SU-DHL-6 (cell line): ENCODE measurements around the gene SMCHD1.

Experiments
- H2AFZ ChIP-seq: fragments of 200-600 bp; sonication (generic); 2 replicates; pipeline ENCODE4 v1.6.1; 2014; ENCODE audit warnings: low read depth, mild to moderate bottlenecking, moderate library complexity, mixed read lengths, antibody characterized with exemption, low read length; ENCODE audit not compliant: severe bottlenecking
- H3F3A ChIP-seq: fragments of 200-600 bp; shearing (Covaris generic); 2 replicates; pipeline ENCODE4 v1.6.0; 2016; ENCODE audit warnings: antibody characterized with exemption, mild to moderate bottlenecking; ENCODE audit not compliant: insufficient read depth
- H3K27ac ChIP-seq: fragments of 200-600 bp; sonication (generic); 2 replicates; pipeline ENCODE4 v1.5.1; 2016; ENCODE audit warnings: low read depth, mild to moderate bottlenecking, low read length, moderate library complexity, mixed read lengths
- H3K27me3 ChIP-seq: fragments of 200-600 bp; sonication (generic), shearing (Covaris generic); 2 replicates; pipeline ENCODE4 v1.6.0; 2014; ENCODE audit warnings: mild to moderate bottlenecking, low read length
- H3K36me3 ChIP-seq: fragments of 200-600 bp; sonication (generic); 2 replicates; pipeline ENCODE4 v1.6.1; 2014; ENCODE audit warnings: mild to moderate bottlenecking, low read length, mixed read lengths
- H3K4me2 ChIP-seq: fragments of 300-600, 200-600 bp; shearing (Covaris generic), sonication (generic); 2 replicates; pipeline ENCODE4 v1.6.0; 2014; ENCODE audit warnings: low read length, low read depth, mild to moderate bottlenecking; ENCODE audit not compliant: poor library complexity, severe bottlenecking
- H3K4me3 ChIP-seq: fragments of 200-600 bp; sonication (generic); 2 replicates; pipeline ENCODE4 v1.5.1; 2014; ENCODE audit warnings: antibody characterized with exemption, low read length, mild to moderate bottlenecking, mixed read lengths; ENCODE audit not compliant: insufficient read depth, poor library complexity, severe bottlenecking
- H3K79me2 ChIP-seq: fragments of 200-600 bp; sonication (generic); 2 replicates; pipeline ENCODE4 v1.6.1; 2014; ENCODE audit warnings: mild to moderate bottlenecking, low read length, moderate library complexity; ENCODE audit not compliant: insufficient read depth
- H3K9ac ChIP-seq: fragments of 200-600 bp; sonication (generic); 2 replicates; pipeline ENCODE4 v1.7.0; 2014; ENCODE audit warnings: mild to moderate bottlenecking, low read length
- H3K9me2 ChIP-seq: fragments of 200-600 bp; sonication (generic); replicated peaks from 2 replicates; pipeline ENCODE4 v1.6.1; 2014; ENCODE audit warnings: low read length; ENCODE audit not compliant: insufficient read depth
- H3K9me3 ChIP-seq: fragments of 200-600 bp; sonication (generic); 2 replicates; pipeline ENCODE4 v1.6.1; 2014; ENCODE audit warnings: low read length, mixed read lengths; ENCODE audit not compliant: insufficient read depth
- H4K20me1 ChIP-seq: fragments of 200-600 bp; sonication (generic); 2 replicates; pipeline ENCODE4 v1.6.1; 2014; ENCODE audit warnings: low read depth, mild to moderate bottlenecking, antibody characterized with exemption, low read length, moderate library complexity, mixed read lengths
- CTCF ChIP-seq: fragments of 200-600 bp; sonication (generic); IDR thresholded peaks from one replicate; pipeline ENCODE4 v1.5.1; 2017; ENCODE audit warnings: antibody characterized with exemption, mild to moderate bottlenecking, low read length, moderate library complexity; ENCODE audit not compliant: insufficient read depth, poor library complexity, severe bottlenecking
- EZH2phosphoT487 ChIP-seq: fragments of 200-600 bp; sonication (generic), shearing (Covaris generic); conservative IDR thresholded peaks from 2 replicates; pipeline ENCODE4 v1.6.1; 2018; ENCODE audit warnings: mild to moderate bottlenecking, antibody characterized with exemption, low read length, moderate library complexity, mixed read lengths

SMCHD1 gene

GRCh38 chr18:2839202-2839601, 183.7 kb downstream of the SMCHD1 start:
- TF ChIP-seq CTCF (no peak), EZH2phosphoT487 (no peak)
- Histone ChIP-seq H3F3A (no peaks in the 10 kb centered on the region), H4K20me1 (no peaks in the 10 kb centered on the region), H3K4me3 (no peak overlapping the region), H3K4me2 (no peak overlapping the region), H3K9me3 (no peaks in the 10 kb centered on the region), H3K9ac (no peak overlapping the region), H3K27me3 (no peaks in the 10 kb centered on the region), H3K79me2 (no peaks in the 10 kb centered on the region), H3K36me3 (no peaks in the 10 kb centered on the region), H3K9me2 (no peaks in the 10 kb centered on the region), H3K27ac (no peak overlapping the region), H2AFZ (no peak overlapping the region)

- Histone ChIP-seq H3K79me2 (no peaks in the 10 kb centered on the region), H3K9me3 (no peaks in the 10 kb centered on the region), H4K20me1 (no peaks in the 10 kb centered on the region), H3K4me3 (no peak overlapping the region), H3K9me2 (no peaks in the 10 kb centered on the region), H3K9ac (no peak overlapping the region), H3K36me3 (no peaks in the 10 kb centered on the region), H3F3A (no peaks in the 10 kb centered on the region), H3K4me2 (no peak overlapping the region), H2AFZ (no peak overlapping the region), H3K27me3 (no peaks in the 10 kb centered on the region), H3K27ac (no peak overlapping the region)
- TF ChIP-seq CTCF: no peak
- no peak for TF ChIP-seq EZH2phosphoT487
These were observed 185.0 kb downstream of the SMCHD1 start for GRCh38 chr18:2840521-2840920.

- Histone ChIP-seq H3K36me3 (no peaks in the 10 kb centered on the region), H3K4me2 (no peak overlapping the region), H3K27ac (no peak overlapping the region), H3K9me3 (no peaks in the 10 kb centered on the region), H3K9me2 (no peaks in the 10 kb centered on the region), H3K4me3 (no peak overlapping the region), H3F3A (no peaks in the 10 kb centered on the region), H3K27me3 (no peaks in the 10 kb centered on the region), H3K79me2 (no peaks in the 10 kb centered on the region), H3K9ac (no peak overlapping the region), H4K20me1 (no peaks in the 10 kb centered on the region), H2AFZ (no peak overlapping the region)
- TF ChIP-seq CTCF (no peak), EZH2phosphoT487 (no peak)
These were observed 187.6 kb downstream of the SMCHD1 start for GRCh38 chr18:2843146-2843545.

GRCh38 chr18:2845172-2845571, 189.6 kb downstream of the SMCHD1 start:
- Histone ChIP-seq H4K20me1 (no peaks in the 10 kb centered on the region), H3K27ac (no peak overlapping the region), H3K27me3 (no peaks in the 10 kb centered on the region), H3K9me3 (no peaks in the 10 kb centered on the region), H3K79me2 (no peaks in the 10 kb centered on the region), H3K4me2 (no peak overlapping the region), H3K9ac (no peak overlapping the region), H3K9me2 (no peaks in the 10 kb centered on the region), H3F3A (no peaks in the 10 kb centered on the region), H3K36me3 (no peaks in the 10 kb centered on the region), H2AFZ (no peak overlapping the region), H3K4me3 (no peak overlapping the region)
- TF ChIP-seq CTCF (no peak), EZH2phosphoT487 (no peak)
